Memory B cell (primary cell): ENCODE results near the gene HOXA7.

Experiments used
- ATAC-seq: fragments of 150-1000 bp; cut with Tn5 transposase; 2 replicates; pipeline ENCODE4 v1.10.0; 2021; ENCODE audit warnings: low read depth, mild to moderate bottlenecking, moderate library complexity
- DNase-seq, 2 donors: peaks; one replicate each; pipeline ENCODE4 v3.0.0; 2022; ENCODE audit warnings: low spot score in 2 of 2
- H3K27ac Mint-ChIP-seq: one replicate; pipeline ENCODE4 v1.8.0; 2022; ENCODE audit warnings: mild to moderate bottlenecking, moderate library complexity, mixed read lengths
- H3K27me3 Mint-ChIP-seq: one replicate; pipeline ENCODE4 v1.8.0; 2022; ENCODE audit warnings: mixed read lengths
- H3K36me3 Mint-ChIP-seq: one replicate; pipeline ENCODE4 v1.8.0; 2022; ENCODE audit warnings: mild to moderate bottlenecking, mixed read lengths
- H3K4me1 Mint-ChIP-seq: one replicate; pipeline ENCODE4 v1.8.0; 2022; ENCODE audit warnings: mixed read lengths
- H3K4me3 Mint-ChIP-seq: one replicate; pipeline ENCODE4 v1.8.0; 2022; ENCODE audit warnings: mild to moderate bottlenecking, moderate library complexity, mixed read lengths
- H3K9me3 Mint-ChIP-seq: one replicate; pipeline ENCODE4 v1.8.0; 2022; ENCODE audit warnings: mixed read lengths

The HOXA7 gene

GRCh38 chr7:27188386-27189294 lies 32.2 kb upstream of the HOXA7 start:
- ATAC-seq = no peak
- no peak for DNase-seq
- Mint-ChIP-seq H3K4me3 (peak overlapping the region; percentile 61), H3K27ac (peak overlapping the region; percentile 17), H3K27me3 (peaks cover 41% of the 10 kb centered on the region), H3K4me1 (peaks cover 15% of the 10 kb centered on the region), H3K36me3 (peaks cover 3% of the 10 kb centered on the region), H3K9me3 (no peaks in the 10 kb centered on the region)

- no peaks in the 10 kb centered on the region for H3K9me3 Mint-ChIP-seq
- H3K27ac Mint-ChIP-seq = no peak overlapping the region
- H3K4me1 Mint-ChIP-seq = peaks cover 15% of the 10 kb centered on the region
- no peak for ATAC-seq
- H3K27me3 Mint-ChIP-seq = peaks cover 44% of the 10 kb centered on the region
- H3K36me3 Mint-ChIP-seq = peaks cover 3% of the 10 kb centered on the region
- H3K4me3 Mint-ChIP-seq = peak overlapping the region; percentile 29
- DNase-seq = no peak
Observed at GRCh38 chr7:27187475-27188385, 31.3 kb upstream of the HOXA7 start.

- Mint-ChIP-seq H3K4me3 (no peak overlapping the region), H3K27me3 (peaks cover 47% of the 10 kb centered on the region), H3K4me1 (peaks cover 15% of the 10 kb centered on the region), H3K9me3 (no peaks in the 10 kb centered on the region), H3K27ac (no peak overlapping the region), H3K36me3 (peaks cover 3% of the 10 kb centered on the region)
- DNase-seq (no peak), ATAC-seq (no peak)
Observed at GRCh38 chr7:27186668-27187474, 30.4 kb upstream of the HOXA7 start.

GRCh38 chr7:27185854-27186667 lies 29.6 kb upstream of the HOXA7 start:
- H3K4me1 Mint-ChIP-seq = peaks cover 15% of the 10 kb centered on the region
- H3K27me3 Mint-ChIP-seq = peaks cover 45% of the 10 kb centered on the region
- peaks cover 3% of the 10 kb centered on the region for H3K36me3 Mint-ChIP-seq
- peak overlapping the region; percentile 22 for H3K4me3 Mint-ChIP-seq
- ATAC-seq (no peak), DNase-seq (no peak)
- no peaks in the 10 kb centered on the region for H3K9me3 Mint-ChIP-seq
- H3K27ac Mint-ChIP-seq = peak overlapping the region; percentile 76

- Mint-ChIP-seq H3K4me1 (peaks cover 17% of the 10 kb centered on the region), H3K27me3 (peaks cover 42% of the 10 kb centered on the region), H3K27ac (peak within 1 kb of the TSS; percentile 76), H3K36me3 (peaks cover 3% of the 10 kb centered on the region), H3K9me3 (no peaks in the 10 kb centered on the region), H3K4me3 (peak within 1 kb of the TSS; percentile 22)
- DNase-seq (no peak), ATAC-seq (no peak)
Observed at GRCh38 chr7:27185013-27185853, 28.8 kb upstream of the HOXA7 start, which contains the start of gene HOXA11. TSS of gene HOXA11 (minus strand) at chr7:27185232. CDS start at chr7:27185144, 88 bp downstream.

GRCh38 chr7:27184337-27185012 lies 28.0 kb upstream of the HOXA7 start:
- Mint-ChIP-seq H3K9me3 (no peaks in the 10 kb centered on the region), H3K27ac (peak overlapping the region; percentile 76), H3K4me1 (peaks cover 18% of the 10 kb centered on the region), H3K4me3 (peak overlapping the region; percentile 3), H3K27me3 (peaks cover 38% of the 10 kb centered on the region), H3K36me3 (no peaks in the 10 kb centered on the region)
- no peak for ATAC-seq
- peak in 1 of 2 donors; percentile 49 for DNase-seq

- Mint-ChIP-seq H3K4me1 (peaks cover 18% of the 10 kb centered on the region), H3K4me3 (no peak overlapping the region), H3K27me3 (peaks cover 41% of the 10 kb centered on the region), H3K9me3 (no peaks in the 10 kb centered on the region), H3K36me3 (no peaks in the 10 kb centered on the region), H3K27ac (no peak overlapping the region)
- DNase-seq = no peak
- no peak for ATAC-seq
Observed at GRCh38 chr7:27183682-27184336, 27.3 kb upstream of the HOXA7 start.

- Mint-ChIP-seq H3K36me3 (no peaks in the 10 kb centered on the region), H3K9me3 (no peaks in the 10 kb centered on the region), H3K4me1 (peaks cover 14% of the 10 kb centered on the region), H3K4me3 (no peak overlapping the region), H3K27me3 (peaks cover 34% of the 10 kb centered on the region), H3K27ac (peak overlapping the region; percentile 61)
- no peak for ATAC-seq
- no peak for DNase-seq
Observed at GRCh38 chr7:27182861-27183681, 26.6 kb upstream of the HOXA7 start.

GRCh38 chr7:27182285-27182841 lies 25.9 kb upstream of the HOXA7 start:
- DNase-seq (no peak), ATAC-seq (no peak)
- peaks cover 12% of the 10 kb centered on the region for H3K4me1 Mint-ChIP-seq
- no peaks in the 10 kb centered on the region for H3K36me3 Mint-ChIP-seq
- H3K9me3 Mint-ChIP-seq = no peaks in the 10 kb centered on the region
- no peak overlapping the region for H3K4me3 Mint-ChIP-seq
- peaks cover 35% of the 10 kb centered on the region for H3K27me3 Mint-ChIP-seq
- peak overlapping the region; percentile 61 for H3K27ac Mint-ChIP-seq

GRCh38 chr7:27181795-27182275 lies 25.4 kb upstream of the HOXA7 start:
- Mint-ChIP-seq H3K4me1 (peaks cover 12% of the 10 kb centered on the region), H3K9me3 (no peaks in the 10 kb centered on the region), H3K27me3 (peaks cover 35% of the 10 kb centered on the region), H3K36me3 (no peaks in the 10 kb centered on the region), H3K27ac (no peak overlapping the region), H3K4me3 (no peak overlapping the region)
- DNase-seq (no peak), ATAC-seq (no peak)
